A549 (cell line): ENCODE data around the gene ADO. TPM values are rescaled to one million over a fixed set of nuclear protein-coding genes. Genes with fewer than 3 reads are reported as not detected.

Experiments used
- ATAC-seq, 2 experiments: fragments of 200-7000 bp in 1 of 2; fragments of >200 bp in 1 of 2; cut with Nextera tagmentation in 1 of 2; cut with Tn5 transposase in 1 of 2; 3 replicates each; pipeline versions ENCODE4 v1.8.0 to v1.9.1; 2018 to 2020; ENCODE audit warnings: mild to moderate bottlenecking in 1 of 2, moderate library complexity in 1 of 2
- CTCF ChIA-PET: fragments of 300-600 bp; sonication (Branson Sonifier 250); formaldehyde crosslinking; extraction: SDS; loops from one replicate; lab custom pipeline; 2021; ENCODE audit warnings: antibody characterized with exemption, inconsistent platforms; lab: Yijun Ruan, JAX
- POLR2A ChIA-PET: fragments of 350-600 bp; formaldehyde crosslinking; extraction: SDS; loops from one replicate; lab custom pipeline; 2021; ENCODE audit warnings: antibody characterized with exemption, inconsistent platforms; lab: Yijun Ruan, JAX
- DNase-seq, 2 experiments: peaks; one replicate each; pipeline versions ENCODE4 v3.0.0 to v3.0.0-alpha.2; 2011 to 2016; ENCODE audit warnings: low read depth in 1 of 2, low spot score in 1 of 2
- FAIRE-seq: peaks from 2 replicates; lab custom pipeline; 2011; peaks lifted over from hg19 to GRCh38; lab: Jason Lieb, UNC
- H3K27ac ChIP-seq, 2 experiments: fragments of >200 bp; sonication (Bioruptor Twin); formaldehyde crosslinking; 3 replicates each; pipeline ENCODE4 v1.5.1; 2016 to 2017
- H3K4me1 ChIP-seq: fragments of >200 bp; sonication (Bioruptor Twin); formaldehyde crosslinking; 3 replicates; pipeline ENCODE4 v1.6.1; 2016
- H3K4me2 ChIP-seq: fragments of >200 bp; sonication (Bioruptor Twin); formaldehyde crosslinking; 3 replicates; pipeline ENCODE4 v1.6.1; 2016
- H3K4me3 ChIP-seq: fragments of >200 bp; sonication (Bioruptor Twin); formaldehyde crosslinking; 3 replicates; pipeline ENCODE4 v1.5.1; 2016
- H3K9me3 ChIP-seq: fragments of >200 bp; sonication (Bioruptor Twin); formaldehyde crosslinking; 3 replicates; pipeline ENCODE4 v1.6.1; 2016
- BHLHE40 ChIP-seq: IDR thresholded peaks from 2 replicates; pipeline ENCODE4 v1.6.1; 2012; ENCODE audit warnings: low read depth, low read length, inconsistent platforms
- CBX8 ChIP-seq: fragments of 200-600 bp; sonication (generic); IDR thresholded peaks from 2 replicates; pipeline ENCODE4 v1.6.1; 2016
- EHMT2 ChIP-seq: fragments of 200-600 bp; sonication (generic); IDR thresholded peaks from 2 replicates; pipeline ENCODE4 v1.6.1; 2016; ENCODE audit warnings: antibody characterized with exemption, low read depth, mild to moderate bottlenecking, moderate library complexity
- HOXB5 ChIP-seq: fragments of 250-450 bp; sonication (Bioruptor Pico); IDR thresholded peaks from 2 replicates; pipeline ENCODE4 v1.5.0; 2020; ENCODE audit warnings: mild to moderate bottlenecking, moderate library complexity
- KDM1A ChIP-seq: fragments of 200-600 bp; sonication (generic); IDR thresholded peaks from 2 replicates; pipeline ENCODE4 v1.6.1; 2016; ENCODE audit warnings: low read depth, mild to moderate bottlenecking
- KDM5A ChIP-seq: fragments of 200-600 bp; sonication (generic); IDR thresholded peaks from 2 replicates; pipeline ENCODE4 v1.6.1; 2016; ENCODE audit warnings: antibody characterized with exemption, mild to moderate bottlenecking
- PHF8 ChIP-seq: fragments of 200-600 bp; sonication (generic); IDR thresholded peaks from 2 replicates; pipeline ENCODE4 v1.6.1; 2016; ENCODE audit warnings: low read depth, mild to moderate bottlenecking, antibody characterized with exemption, moderate library complexity, borderline replicate concordance
- RARB ChIP-seq: fragments of 250-450 bp; sonication (Bioruptor Pico); IDR thresholded peaks from 2 replicates; pipeline ENCODE4 v1.8.0; 2021; ENCODE audit warnings: mild to moderate bottlenecking, moderate library complexity
- RFX5 ChIP-seq: fragments of 450-650 bp; IDR thresholded peaks from 2 replicates; pipeline ENCODE4 v1.7.1; 2014; ENCODE audit warnings: antibody characterized with exemption, mild to moderate bottlenecking, moderate library complexity
- RNF2 ChIP-seq: fragments of 200-600 bp; sonication (generic); IDR thresholded peaks from 2 replicates; pipeline ENCODE4 v1.6.1; 2016; ENCODE audit warnings: low read depth, mild to moderate bottlenecking, antibody characterized with exemption, moderate library complexity, borderline replicate concordance
- SREBF2 ChIP-seq: fragments of 450-650 bp; IDR thresholded peaks from 2 replicates; pipeline ENCODE4 v1.6.1; 2014; ENCODE audit warnings: mild to moderate bottlenecking, moderate library complexity
- TP53 ChIP-seq: fragments of 250-450 bp; sonication (Bioruptor Pico); IDR thresholded peaks from 2 replicates; pipeline ENCODE4 v1.5.0; 2021; ENCODE audit warnings: mild to moderate bottlenecking, moderate library complexity
- ZFP36 ChIP-seq: fragments of 450-650 bp; IDR thresholded peaks from 2 replicates; pipeline ENCODE4 v1.6.1; 2014; ENCODE audit warnings: borderline replicate concordance; ENCODE audit not compliant: partially characterized antibody
- WGBS: methylation state at CpG from one replicate; pipeline ENCODE4 v1.1.6; 2017; ENCODE audit errors: missing lambda C conversion rate; 5-methylcytosine and 5-hydroxymethylcytosine counted together
- polyA plus RNA-seq, 4 experiments: library from polyadenylated mRNA; depleted of rRNA in 3 of 4; stranded (reverse); fragments of >200 nt; fragmentation: RNase III in 1 of 4; extraction: RNeasy Plus Mini Kit Qiagen cat#74134 plus additional on column Dnase treatment in 1 of 4; gene quantifications; 2 replicates in 3 of 4; 3 replicates in 1 of 4; pipeline ENCODE4 v1.2.3, GENCODE V29; 2011 to 2017
- TF ChIP-seq, protein P1 (sequence below): fragments of 200-600 bp; sonication (generic); IDR thresholded peaks from 2 replicates; pipeline ENCODE4 v1.6.1; 2016; ENCODE audit warnings: antibody characterized with exemption, mild to moderate bottlenecking, moderate library complexity
- TF ChIP-seq, protein P2 (sequence below): IDR thresholded peaks from 2 replicates; pipeline ENCODE4 v1.6.1; 2012
- TF ChIP-seq, protein P3 (sequence below): fragments of 150-350 bp; IDR thresholded peaks from 2 replicates; pipeline ENCODE4 v1.6.1; 2014; ENCODE audit warnings: low read depth, mild to moderate bottlenecking, low read length
- TF ChIP-seq, protein P4 (sequence below): fragments of 450-650 bp; IDR thresholded peaks from 2 replicates; pipeline ENCODE4 v1.6.1; 2014; ENCODE audit warnings: antibody characterized with exemption

The ADO gene
- polyA plus RNA-seq, 2 of the 4 experiments (the other 2 are of a cell fraction), result 18.8 to 23.2 TPM

DNA sequence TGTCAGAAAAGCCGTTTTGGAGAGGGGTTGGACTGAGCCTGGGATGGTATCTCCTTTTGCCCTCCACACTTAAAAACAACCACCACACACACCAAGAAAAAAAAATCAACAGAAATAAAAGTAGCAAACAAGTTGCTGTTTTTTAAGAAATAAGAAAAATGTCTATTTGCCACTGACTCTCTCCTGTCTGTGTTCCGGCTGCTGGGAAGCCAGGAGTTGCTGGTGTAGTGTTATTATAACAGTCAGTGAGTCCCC is 11.5 kb downstream of the ADO start:
- WGBS, result 2% methylated on average over 2 of the region's 2 CpGs
- Histone ChIP-seq H3K4me2 (peak overlapping the region; percentile 82), H3K27ac (no peak overlapping the region), H3K4me3 (peak overlapping the region; percentile 58), H3K4me1 (peaks cover 18% of the 10 kb centered on the region), H3K9me3 (no peaks in the 10 kb centered on the region)
- CTCF ChIA-PET, result interaction anchor here (1.3 to 6.2 kb wide), 5 partner anchors 204 to 378 kb away, joined by 3 to 62 read pairs (median 41); no protein-coding TSS in a partner anchor
- ATAC-seq (no peak), DNase-seq (no peak), FAIRE-seq (no peak)
- POLR2A ChIA-PET, result interaction anchor here (2.5 kb wide), 1 partner anchor 12 kb away, joined by 14 read pairs; the partner anchor contains the start of gene ADO
- no peak for TF ChIP-seq KDM5A
- peak; percentile 72; the same call in 1 of the 2 replicates for TF ChIP-seq RNF2
- peak; percentile 71; the same call in 1 of the 2 replicates for TF ChIP-seq CBX8
- TF ChIP-seq, protein P1, sequence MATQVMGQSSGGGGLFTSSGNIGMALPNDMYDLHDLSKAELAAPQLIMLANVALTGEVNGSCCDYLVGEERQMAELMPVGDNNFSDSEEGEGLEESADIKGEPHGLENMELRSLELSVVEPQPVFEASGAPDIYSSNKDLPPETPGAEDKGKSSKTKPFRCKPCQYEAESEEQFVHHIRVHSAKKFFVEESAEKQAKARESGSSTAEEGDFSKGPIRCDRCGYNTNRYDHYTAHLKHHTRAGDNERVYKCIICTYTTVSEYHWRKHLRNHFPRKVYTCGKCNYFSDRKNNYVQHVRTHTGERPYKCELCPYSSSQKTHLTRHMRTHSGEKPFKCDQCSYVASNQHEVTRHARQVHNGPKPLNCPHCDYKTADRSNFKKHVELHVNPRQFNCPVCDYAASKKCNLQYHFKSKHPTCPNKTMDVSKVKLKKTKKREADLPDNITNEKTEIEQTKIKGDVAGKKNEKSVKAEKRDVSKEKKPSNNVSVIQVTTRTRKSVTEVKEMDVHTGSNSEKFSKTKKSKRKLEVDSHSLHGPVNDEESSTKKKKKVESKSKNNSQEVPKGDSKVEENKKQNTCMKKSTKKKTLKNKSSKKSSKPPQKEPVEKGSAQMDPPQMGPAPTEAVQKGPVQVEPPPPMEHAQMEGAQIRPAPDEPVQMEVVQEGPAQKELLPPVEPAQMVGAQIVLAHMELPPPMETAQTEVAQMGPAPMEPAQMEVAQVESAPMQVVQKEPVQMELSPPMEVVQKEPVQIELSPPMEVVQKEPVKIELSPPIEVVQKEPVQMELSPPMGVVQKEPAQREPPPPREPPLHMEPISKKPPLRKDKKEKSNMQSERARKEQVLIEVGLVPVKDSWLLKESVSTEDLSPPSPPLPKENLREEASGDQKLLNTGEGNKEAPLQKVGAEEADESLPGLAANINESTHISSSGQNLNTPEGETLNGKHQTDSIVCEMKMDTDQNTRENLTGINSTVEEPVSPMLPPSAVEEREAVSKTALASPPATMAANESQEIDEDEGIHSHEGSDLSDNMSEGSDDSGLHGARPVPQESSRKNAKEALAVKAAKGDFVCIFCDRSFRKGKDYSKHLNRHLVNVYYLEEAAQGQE, result no peak
- no peak for TF ChIP-seq KDM1A
- TF ChIP-seq, protein P2, sequence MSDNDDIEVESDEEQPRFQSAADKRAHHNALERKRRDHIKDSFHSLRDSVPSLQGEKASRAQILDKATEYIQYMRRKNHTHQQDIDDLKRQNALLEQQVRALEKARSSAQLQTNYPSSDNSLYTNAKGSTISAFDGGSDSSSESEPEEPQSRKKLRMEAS, result 0 out of 2 replicates have a peak, but pooled peaks have one; percentile 8

DNA sequence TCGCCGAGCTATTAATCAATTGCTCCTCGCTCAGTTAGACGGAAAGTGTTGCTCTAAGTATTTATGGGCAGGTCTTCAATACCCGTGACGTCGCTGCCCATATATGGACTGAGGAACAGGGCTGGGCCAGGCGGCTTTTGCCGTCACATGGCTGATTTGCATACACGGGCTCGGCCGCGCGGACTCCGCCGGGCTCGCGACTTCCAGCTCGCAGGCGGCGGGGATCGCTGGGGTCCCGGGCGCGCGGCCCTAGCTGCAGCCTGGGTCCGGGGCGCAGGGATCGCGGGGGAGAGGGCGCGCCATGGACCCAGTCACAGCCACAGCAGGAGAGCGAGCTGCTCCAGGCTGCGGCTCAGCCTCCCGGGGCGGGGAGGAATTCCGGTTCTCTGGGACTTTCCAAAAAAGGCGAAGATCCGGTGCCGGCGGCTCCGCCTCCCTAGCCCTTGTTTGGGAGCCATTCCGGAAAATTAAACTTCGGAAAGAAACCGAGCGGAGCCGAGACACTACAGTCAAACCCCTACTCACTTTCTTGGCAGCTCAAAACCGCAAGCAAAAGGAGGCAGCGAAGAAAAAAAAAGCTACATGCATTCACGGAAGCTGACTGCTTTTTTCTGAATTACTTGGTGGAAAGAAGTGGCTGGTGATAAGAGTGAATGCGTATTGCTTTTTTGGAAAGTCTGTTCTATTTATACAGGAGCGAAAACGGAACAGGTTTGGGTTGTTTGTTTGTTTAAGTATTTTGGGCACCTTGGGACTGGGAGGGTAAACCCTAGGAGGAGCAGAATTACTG is 12.0 kb downstream of the ADO start, which contains the start of gene EGR2:
Gene EGR2, minus strand, starts transcription at position 36 of the 790 bp plus-strand sequence. CDS start 337 bp downstream, outside the sequence.
- ChIA-PET CTCF (interaction anchor here (0.5 to 6.2 kb wide), 11 partner anchors 13 to 552 kb away, joined by 3 to 62 read pairs (median 5); no protein-coding TSS in a partner anchor), POLR2A (interaction anchor here (2.5 kb wide), 1 partner anchor 12 kb away, joined by 14 read pairs; the partner anchor contains the start of gene ADO)
- TF ChIP-seq RNF2 (peak; percentile 24; the same call in 1 of the 2 replicates), BHLHE40 (no peak), RARB (CRISPR knock-in tag) (no peak), PHF8 (peak; percentile 60; the same call in 1 of the 2 replicates), EHMT2 (no peak), TP53 (no peak), SREBF2 (no peak), HOXB5 (CRISPR knock-in tag) (0 out of 2 replicates have a peak, but pooled peaks have one; percentile 45), ZFP36 (peak; percentile 97), RFX5 (no peak)
- TF ChIP-seq, protein P2, result no peak; the same call in 1 of the 2 replicates
- TF ChIP-seq, protein P3, sequence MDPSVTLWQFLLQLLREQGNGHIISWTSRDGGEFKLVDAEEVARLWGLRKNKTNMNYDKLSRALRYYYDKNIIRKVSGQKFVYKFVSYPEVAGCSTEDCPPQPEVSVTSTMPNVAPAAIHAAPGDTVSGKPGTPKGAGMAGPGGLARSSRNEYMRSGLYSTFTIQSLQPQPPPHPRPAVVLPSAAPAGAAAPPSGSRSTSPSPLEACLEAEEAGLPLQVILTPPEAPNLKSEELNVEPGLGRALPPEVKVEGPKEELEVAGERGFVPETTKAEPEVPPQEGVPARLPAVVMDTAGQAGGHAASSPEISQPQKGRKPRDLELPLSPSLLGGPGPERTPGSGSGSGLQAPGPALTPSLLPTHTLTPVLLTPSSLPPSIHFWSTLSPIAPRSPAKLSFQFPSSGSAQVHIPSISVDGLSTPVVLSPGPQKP, result peak; percentile 95
- TF ChIP-seq, protein P4, sequence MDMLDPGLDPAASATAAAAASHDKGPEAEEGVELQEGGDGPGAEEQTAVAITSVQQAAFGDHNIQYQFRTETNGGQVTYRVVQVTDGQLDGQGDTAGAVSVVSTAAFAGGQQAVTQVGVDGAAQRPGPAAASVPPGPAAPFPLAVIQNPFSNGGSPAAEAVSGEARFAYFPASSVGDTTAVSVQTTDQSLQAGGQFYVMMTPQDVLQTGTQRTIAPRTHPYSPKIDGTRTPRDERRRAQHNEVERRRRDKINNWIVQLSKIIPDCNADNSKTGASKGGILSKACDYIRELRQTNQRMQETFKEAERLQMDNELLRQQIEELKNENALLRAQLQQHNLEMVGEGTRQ, result peak; percentile 77
- TF ChIP-seq, protein P1, result no peak
- peak; percentile 78 to 88 for ATAC-seq
- FAIRE-seq, result no peak
- WGBS, result under 1% methylated on average over 32 of the region's 53 CpGs
- Histone ChIP-seq H3K4me3 (peak within 1 kb of the TSS; percentile 58), H3K4me2 (peak within 1 kb of the TSS; percentile 82), H3K27ac (peak within 1 kb of the TSS; percentile 38 to 86; a peak in 4 of 6 replicates), H3K4me1 (peaks cover 18% of the 10 kb centered on the region), H3K9me3 (no peaks in the 10 kb centered on the region)
- peak; percentile 90 to 95 for DNase-seq
